ENCODE measurements around the gene SDHB. TPM values are rescaled to one million over a fixed set of nuclear protein-coding genes. Genes with fewer than 3 reads are reported as not detected.

SDHB gene
- 102 to 109 TPM (median 106 TPM) in 5 replicates for total RNA-seq (2022; extraction: Qiagen RNA extraction)

DNA sequence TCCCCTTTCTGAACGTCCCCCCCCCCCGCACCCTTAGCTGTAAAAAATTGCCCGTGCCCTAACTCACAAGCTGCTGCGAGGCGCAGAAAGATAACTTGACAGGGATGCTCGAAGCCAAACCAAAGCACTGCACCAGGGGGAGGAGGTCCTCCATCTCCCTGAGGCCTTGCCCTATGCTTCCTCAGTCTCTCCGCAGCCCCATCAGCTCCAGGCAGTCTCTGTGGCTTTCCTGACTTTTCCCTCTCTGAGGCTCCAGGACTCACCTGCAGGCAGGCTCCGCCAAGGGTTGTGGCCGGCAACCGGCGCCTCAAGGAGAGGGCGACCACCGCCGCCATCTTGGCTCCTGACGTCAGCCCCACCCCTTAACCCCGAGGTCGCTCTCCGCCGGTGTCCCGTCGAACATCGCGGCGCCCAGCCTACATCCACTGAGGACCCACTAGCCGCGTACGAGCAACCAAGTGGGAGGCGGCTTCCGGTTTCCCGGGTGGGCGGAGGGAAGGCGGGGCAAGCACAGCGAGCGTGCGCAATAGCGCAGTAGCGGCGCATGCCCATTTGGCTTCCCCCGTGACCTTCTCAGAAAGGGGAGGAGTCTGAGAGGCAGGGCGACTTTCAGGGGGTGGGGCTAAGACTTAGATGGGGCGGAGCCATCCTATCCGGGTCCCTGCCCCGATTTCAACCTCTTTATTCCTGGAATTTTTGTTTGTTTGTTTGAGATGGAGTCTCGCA is at the start of gene SDHB:
TSS of gene SDHB (minus strand) at position 348 of the 726 bp plus-strand sequence. CDS start at position 335, 13 bp downstream.

DNA sequence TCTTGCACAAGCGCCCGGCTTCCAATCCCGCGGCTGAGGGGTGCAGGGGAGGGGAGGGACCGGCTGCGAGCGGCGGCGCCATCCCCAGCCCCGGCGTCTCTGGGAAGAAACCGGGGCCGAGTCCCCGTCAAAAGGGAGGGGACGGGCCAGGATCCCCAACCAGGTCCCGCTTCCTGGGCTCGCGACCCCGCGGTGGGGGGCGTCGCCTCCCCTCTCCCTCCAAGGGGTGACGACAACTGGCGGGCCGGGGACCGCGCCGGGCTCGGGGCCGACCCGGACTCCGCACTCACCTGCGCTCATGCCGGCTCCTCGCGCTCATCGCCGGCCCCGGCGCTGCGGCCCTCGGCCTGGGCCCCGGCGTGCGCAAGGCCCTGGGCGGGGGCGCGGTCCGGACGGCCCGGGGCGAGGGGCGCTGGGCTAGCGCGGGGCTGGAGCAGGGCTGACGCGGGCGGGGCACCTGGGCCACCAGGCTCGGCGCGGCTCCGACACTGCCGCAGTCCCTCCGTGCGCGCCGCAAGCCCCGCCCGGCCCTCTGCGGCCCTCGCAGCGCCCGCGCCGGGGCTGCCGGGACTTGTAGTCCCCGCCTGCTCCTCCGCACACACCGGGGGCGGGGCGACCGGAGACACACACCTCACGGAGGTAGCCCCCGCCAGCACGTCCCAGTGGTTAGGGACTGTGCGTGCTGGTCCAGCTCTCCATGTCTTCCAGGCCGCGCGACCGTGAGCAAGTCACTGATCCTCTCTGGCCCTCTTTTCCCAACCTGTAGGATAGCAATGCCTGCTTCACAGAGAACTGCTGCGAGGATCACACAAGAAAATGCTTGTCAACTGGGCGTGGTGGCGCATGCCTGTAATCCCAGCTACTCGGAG is 42.2 kb downstream of the SDHB start, which contains the start of gene ATP13A2:
TSS of gene ATP13A2 (minus strand) at position 490 of the 869 bp plus-strand sequence. CDS start at position 300, 190 bp downstream.

DNA sequence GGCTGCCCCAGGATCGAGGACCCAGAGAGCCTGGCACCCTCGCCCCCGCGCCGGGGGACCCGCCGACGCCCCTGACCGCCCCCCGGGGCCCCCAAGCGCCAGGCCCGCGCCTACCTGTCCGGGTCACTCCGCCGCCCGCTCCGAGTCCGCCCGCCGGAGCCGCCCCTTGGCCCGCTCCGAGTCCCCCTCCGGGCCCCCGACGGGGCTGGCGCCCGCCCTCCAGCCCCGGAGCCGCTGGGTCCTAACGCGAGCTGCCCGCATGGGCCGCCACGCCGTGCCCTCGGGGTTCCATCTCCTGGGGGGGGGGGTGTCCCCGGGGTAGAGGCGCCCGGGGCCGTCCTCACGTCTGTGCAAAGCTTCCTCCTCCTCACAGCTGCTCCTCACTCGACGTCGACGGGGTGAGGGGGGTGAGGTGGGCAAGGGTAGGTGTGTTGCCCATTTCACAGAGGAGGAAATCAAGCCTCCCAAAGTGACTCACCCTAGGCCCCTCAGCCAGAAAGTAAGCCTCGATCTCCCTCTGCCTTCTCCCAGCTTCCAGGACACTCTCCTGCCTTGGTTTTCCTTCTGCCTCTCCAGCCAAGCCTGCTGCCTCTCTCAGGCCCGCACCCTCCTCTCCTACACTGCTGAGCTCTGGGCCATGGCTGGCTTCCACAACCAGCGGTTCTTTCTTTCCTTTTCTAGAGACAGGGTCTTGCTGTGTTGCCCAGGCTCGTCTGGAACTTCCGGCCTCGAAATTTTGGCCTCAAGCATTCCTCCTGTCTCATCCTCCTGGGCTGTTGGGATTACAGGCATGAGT is 73.2 kb downstream of the SDHB start, which contains the start of gene MFAP2:
TSS of gene MFAP2 (minus strand) at position 148 of the 796 bp plus-strand sequence. CDS start 2,347 bp downstream, outside the sequence.

Other genes with a start within 250 kb of the SDHB start
- gene RNU1-2, start 158.1 kb downstream of the SDHB start, total RNA-seq (2022; extraction: Qiagen RNA extraction): not detected in 5 replicates
- gene CROCC, start 132.1 kb downstream of the SDHB start, total RNA-seq (2022; extraction: Qiagen RNA extraction): 5.9 to 10.1 TPM (median 8.2 TPM) in 5 replicates
- gene MFAP2, start 73.4 kb downstream of the SDHB start, total RNA-seq (2022; extraction: Qiagen RNA extraction): 0.34 to 1.00 TPM (median 0.88 TPM) in 5 replicates
- gene ATP13A2, start 42.1 kb downstream of the SDHB start, total RNA-seq (2022; extraction: Qiagen RNA extraction): 22.7 to 31.8 TPM (median 27.1 TPM) in 5 replicates
- gene PADI2, start 65.4 kb upstream of the SDHB start, total RNA-seq (2022; extraction: Qiagen RNA extraction): 0.86 to 1.1 TPM (median 1.0 TPM) in 5 replicates
- gene PADI1, start 151.1 kb upstream of the SDHB start, total RNA-seq (2022; extraction: Qiagen RNA extraction): 1.3 to 2.0 TPM (median 1.5 TPM) in 5 replicates
- 0.85 to 1.4 TPM (median 1.1 TPM) in 5 replicates for gene PADI3, start 195.1 kb upstream of the SDHB start, total RNA-seq (2022; extraction: Qiagen RNA extraction)

All from A549 treated with Mapracorat at 1 μM for 4 hours (cell line).